ENCODE measurements around the gene DLG1. TPM values are rescaled to one million over a fixed set of nuclear protein-coding genes. Genes with fewer than 3 reads are reported as not detected.

DLG1 gene
- total and polyA plus RNA-seq, 9 of the 15 experiments (the other 6 are each of a cell fraction or from before 2014, with no cell fraction given) = 9.4 to 63.5 (median 43.6) TPM

DNA sequence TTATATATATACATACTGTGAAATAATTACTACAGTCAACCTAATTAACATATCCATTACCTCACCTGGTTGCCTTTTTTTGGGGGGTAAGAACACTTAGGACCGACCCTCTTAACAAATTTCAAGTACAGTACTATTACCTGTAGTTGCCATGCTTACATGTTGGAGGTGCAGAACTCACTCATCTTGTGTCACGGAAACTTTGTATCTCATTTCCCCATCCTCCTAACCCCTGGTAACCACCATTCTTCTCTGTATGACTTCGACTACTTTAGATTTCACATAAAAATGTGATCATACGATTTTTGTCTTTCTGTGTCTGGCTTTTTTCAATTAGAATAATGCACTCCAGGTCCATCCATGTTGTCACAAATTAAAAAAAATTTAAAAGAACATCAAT is 213.3 kb downstream of the DLG1 start (continued):
- TF ChIP-seq, protein P1, sequence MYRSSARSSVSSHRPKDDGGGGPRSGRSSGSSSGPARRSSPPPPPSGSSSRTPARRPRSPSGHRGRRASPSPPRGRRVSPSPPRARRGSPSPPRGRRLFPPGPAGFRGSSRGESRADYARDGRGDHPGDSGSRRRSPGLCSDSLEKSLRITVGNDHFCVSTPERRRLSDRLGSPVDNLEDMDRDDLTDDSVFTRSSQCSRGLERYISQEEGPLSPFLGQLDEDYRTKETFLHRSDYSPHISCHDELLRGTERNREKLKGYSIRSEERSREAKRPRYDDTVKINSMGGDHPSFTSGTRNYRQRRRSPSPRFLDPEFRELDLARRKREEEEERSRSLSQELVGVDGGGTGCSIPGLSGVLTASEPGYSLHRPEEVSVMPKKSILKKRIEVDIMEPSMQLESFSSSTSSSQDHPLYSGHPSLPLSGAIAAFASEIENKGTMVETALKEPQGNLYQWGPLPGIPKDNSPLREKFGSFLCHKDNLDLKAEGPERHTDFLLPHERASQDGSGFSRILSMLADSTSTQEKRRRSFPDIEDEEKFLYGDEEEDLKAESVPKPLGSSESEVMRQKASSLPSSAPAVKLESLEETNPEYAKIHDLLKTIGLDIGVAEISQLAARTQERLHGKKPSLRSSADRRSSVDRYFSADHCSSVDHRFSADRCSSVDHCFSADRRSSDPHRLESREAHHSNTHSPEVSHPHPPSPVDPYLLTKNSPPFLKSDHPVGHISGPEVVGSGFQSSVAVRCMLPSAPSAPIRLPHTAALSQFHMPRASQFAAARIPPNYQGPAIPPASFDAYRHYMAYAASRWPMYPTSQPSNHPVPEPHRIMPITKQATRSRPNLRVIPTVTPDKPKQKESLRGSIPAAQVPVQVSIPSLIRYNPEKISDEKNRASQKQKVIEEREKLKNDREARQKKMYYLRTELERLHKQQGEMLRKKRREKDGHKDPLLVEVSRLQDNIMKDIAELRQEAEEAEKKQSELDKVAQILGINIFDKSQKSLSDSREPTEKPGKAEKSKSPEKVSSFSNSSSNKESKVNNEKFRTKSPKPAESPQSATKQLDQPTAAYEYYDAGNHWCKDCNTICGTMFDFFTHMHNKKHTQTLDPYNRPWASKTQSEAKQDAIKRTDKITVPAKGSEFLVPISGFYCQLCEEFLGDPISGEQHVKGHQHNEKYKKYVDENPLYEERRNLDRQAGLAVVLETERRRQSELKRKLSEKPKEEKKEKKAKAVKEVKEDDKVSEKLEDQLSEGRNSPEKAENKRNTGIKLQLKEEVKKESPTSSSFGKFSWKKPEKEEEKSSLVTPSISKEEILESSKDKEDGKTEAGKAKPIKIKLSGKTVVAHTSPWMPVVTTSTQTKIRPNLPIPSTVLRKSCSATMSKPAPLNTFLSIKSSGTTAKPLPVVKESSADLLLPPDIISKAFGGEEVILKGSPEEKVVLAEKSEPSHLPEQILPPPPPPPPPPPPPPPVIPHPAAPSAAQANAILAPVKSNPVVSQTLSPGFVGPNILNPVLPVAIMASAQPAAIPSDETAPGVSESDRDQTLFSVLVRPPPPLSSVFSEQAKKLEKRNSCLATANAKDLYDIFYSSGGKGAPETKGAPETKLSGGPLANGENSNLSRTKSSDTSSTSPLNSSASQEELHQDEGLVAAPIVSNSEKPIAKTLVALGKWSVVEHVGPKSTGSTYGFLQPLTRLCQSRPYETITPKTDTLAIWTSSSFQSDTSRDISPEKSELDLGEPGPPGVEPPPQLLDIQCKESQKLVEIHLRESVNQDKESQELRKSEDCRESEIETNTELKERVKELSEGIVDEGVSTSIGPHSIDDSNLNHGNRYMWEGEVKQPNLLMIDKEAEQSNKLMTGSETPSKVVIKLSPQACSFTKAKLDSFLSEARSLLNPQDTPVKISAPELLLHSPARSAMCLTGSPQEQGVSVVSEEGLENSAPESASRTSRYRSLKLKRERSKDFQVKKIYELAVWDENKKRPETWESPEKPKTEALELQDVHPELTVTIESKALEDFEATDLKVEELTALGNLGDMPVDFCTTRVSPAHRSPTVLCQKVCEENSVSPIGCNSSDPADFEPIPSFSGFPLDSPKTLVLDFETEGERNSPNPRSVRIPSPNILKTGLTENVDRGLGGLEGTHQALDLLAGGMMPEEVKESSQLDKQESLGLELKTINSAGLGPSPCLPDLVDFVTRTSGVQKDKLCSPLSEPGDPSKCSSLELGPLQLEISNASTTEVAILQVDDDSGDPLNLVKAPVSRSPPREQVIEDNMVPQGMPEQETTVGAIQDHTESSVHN (IDR thresholded peaks at IDR 0.05; ENCODE audit: borderline replicate concordance in 1 of 2, low read depth in 1 of 2) = no peak
- TF ChIP-seq KAT2B (IDR thresholded peaks at IDR 0.05; ENCODE audit: low read depth, low read length) (no peak), RBFOX2 (IDR thresholded peaks at IDR 0.05; ENCODE audit: low read depth, low read length) (no peak), NR4A1 (CRISPR knock-in tag; IDR thresholded peaks at IDR 0.05) (no peak), NR4A1 (tag; IDR thresholded peaks at IDR 0.05) (no peak), PCBP2 (IDR thresholded peaks at IDR 0.05; ENCODE audit: low read depth, low read length, poor library complexity, severe bottlenecking) (no peak), ZFX (CRISPR knock-in tag; IDR thresholded peaks at IDR 0.05) (no peak), TSC22D4 (tag; IDR thresholded peaks at IDR 0.05) (no peak), ZNF133 (CRISPR knock-in tag; IDR thresholded peaks at IDR 0.05) (no peak), EHMT2 (IDR thresholded peaks at IDR 0.05) (no peak), DPF2 (IDR thresholded peaks at IDR 0.05) (no peak), THRAP3 (IDR thresholded peaks at IDR 0.05; ENCODE audit: borderline replicate concordance) (no peak), ZEB2 (IDR thresholded peaks at IDR 0.05) (no peak)
- TF ChIP-seq, protein P2, sequence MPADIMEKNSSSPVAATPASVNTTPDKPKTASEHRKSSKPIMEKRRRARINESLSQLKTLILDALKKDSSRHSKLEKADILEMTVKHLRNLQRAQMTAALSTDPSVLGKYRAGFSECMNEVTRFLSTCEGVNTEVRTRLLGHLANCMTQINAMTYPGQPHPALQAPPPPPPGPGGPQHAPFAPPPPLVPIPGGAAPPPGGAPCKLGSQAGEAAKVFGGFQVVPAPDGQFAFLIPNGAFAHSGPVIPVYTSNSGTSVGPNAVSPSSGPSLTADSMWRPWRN (IDR thresholded peaks at IDR 0.05; ENCODE audit: low read depth) = no peak
- TF ChIP-seq, protein P3, sequence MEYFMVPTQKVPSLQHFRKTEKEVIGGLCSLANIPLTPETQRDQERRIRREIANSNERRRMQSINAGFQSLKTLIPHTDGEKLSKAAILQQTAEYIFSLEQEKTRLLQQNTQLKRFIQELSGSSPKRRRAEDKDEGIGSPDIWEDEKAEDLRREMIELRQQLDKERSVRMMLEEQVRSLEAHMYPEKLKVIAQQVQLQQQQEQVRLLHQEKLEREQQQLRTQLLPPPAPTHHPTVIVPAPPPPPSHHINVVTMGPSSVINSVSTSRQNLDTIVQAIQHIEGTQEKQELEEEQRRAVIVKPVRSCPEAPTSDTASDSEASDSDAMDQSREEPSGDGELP (CRISPR knock-in tag; IDR thresholded peaks at IDR 0.05; ENCODE audit: borderline replicate concordance) = no peak
